Activated CD8-positive, alpha-beta memory T cell treated with anti-CD3 and anti-CD28 coated beads for 1 hour (primary cell): ENCODE data around the gene NANOS3.

Experiments used
- DNase-seq, 2 donors: peaks; one replicate each; pipeline ENCODE4 v3.0.0-alpha.2; 2020; ENCODE audit warnings: low read depth in 1 of 2; ENCODE audit errors: extremely low read depth in 1 of 2

NANOS3 gene

GRCh38 chr19:13876834-13877233, at the start of gene NANOS3:
TSS of gene NANOS3 (plus strand) at chr19:13877134. CDS start at chr19:13877249, 115 bp downstream.
- DNase-seq, result no peak

DNA sequence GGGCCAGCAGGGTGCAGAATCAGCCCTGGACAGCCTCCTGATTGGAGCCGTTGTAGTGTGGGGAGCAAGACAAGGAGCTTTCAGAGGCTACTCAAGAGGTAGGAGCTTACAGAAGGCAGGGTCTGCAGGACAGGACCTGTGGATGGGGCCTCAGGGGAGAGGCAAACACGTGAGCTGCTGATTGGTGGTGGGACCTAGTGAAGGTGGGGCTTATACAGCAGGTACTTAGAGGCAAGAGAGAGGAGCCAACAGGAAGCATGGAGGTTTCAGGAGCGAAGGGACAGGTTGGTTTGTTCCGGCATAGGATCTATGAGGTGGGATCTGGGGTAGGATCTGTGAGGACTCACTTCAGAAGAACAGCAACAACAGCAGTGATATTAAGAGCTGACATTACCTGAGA, 49.3 kb upstream of the NANOS3 start:
- no peak for DNase-seq

GRCh38 chr19:13830114-13830740, 46.7 kb upstream of the NANOS3 start:
- DNase-seq, result no peak

DNA sequence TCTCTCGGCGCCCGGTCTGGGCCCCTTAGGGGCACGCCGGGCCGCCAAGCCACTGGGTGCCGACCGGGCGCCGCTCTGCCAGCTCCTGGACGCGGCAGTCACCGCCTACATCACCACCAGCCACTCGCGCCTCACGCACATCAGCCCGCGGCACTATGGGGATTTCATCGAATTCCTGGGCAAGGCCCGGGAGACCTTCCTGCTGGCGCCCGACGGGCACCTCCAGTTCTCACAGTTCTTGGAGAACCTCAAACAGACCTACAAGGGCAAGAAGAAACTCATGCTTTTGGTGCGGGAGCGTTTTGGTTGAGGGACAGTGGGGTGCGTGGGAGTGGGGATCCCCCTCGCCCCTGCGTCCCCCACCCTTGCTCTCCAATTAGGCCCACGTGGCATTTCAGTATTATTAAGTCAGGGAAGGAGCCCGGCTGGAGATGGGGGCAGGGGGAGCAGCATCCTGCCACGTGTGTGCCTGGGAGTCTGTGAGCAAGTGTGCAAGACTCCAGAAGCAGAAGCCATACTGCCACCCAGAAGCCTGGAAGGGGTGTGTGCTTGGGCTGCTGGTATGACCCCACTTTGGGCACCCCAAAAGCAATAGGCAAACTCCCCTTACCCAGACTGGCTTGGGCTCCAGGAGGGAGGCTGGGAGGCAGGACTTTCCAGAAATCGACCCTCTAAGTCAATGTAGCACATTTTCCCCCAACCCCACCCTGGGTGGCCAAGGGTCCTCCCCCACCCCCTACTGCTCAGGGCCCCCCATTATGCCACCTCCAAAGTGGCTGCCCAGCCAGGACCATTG, 46.0 kb upstream of the NANOS3 start:
- no peak for DNase-seq

- no peak for DNase-seq
Measured at GRCh38 chr19:13831537-13832467, 45.1 kb upstream of the NANOS3 start.

GRCh38 chr19:13833330-13834243, 43.3 kb upstream of the NANOS3 start:
- peak; percentile 84 to 85 for DNase-seq

GRCh38 chr19:13834244-13835069, 42.5 kb upstream of the NANOS3 start:
- no peak for DNase-seq

DNA sequence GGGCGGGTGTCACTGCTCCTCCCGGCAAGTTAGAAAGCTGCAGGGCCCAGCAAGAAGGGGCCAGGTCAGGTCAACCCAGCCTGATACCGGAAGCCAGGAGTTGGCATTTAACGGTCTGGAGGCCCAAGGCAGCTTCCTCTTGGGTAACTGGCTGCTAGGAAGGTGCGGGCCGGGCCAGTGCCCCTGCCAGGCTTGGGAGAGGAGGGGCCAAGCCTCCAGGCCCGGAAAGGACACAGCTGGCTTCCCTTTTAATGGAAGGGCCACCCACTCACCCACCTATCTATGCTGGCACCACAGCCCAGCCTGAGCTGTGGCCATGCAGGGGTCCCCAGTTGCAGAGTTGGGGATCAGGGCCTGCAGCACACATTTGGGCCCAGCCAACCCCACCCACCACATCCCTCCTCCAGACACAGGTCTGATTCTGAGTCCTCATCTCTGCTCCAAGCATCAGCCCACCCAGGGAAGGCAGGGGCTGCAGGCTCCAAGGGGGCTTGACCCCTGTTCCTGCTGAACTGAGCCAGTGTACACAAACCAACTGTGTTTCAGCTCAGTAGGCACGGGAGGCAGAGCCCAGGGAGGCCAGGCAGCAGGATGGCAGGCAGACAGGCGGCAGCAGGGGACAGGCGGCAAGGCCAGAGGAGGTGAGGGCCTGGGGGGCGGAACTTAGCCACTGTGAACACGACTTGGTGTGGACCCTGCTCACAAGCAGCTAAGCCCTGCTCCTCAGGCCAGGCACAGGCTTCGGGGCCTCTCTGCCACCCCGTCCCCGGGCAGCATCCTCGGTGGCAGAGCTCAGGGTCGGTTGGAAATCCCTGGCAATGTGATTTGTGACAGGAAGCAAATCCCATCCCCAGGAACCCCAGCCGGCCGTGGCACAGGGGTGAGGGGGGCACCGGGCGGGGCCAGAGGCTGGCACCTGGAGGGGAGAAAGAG, 40.9 kb upstream of the NANOS3 start:
- DNase-seq, result no peak

DNA sequence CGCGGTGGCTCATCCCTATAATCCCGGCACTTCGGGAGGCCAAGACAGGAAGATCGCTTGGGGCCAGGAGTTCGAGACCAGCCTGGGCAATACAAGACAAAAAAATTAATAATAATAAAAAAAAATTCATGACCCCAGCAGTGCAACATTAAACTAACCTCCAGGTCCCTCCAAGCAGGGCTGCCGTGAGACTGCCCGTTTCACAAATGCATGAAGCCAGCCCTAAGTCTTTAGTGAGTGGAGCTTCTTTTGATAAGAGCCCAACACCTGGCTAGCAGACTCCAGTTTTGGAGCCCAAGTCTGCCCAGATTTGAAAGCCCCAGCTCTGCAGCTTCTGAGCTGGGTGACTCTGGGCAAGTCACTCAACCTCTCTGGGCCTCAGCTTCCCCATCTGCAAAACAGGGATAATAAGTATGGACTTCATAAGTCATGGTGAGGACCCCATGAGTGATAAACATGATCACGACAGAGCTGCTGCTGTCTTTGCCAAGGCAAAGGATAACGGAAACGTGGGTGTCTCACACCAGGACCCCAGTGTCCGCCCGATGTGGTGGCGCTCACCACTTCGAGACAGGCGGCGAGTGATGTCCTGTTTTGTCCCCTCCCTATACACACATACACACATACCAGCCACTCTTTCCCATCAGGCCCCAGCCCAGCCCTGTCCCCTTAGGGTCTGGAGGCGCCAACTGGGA, 38.4 kb upstream of the NANOS3 start:
- DNase-seq, result no peak

DNA sequence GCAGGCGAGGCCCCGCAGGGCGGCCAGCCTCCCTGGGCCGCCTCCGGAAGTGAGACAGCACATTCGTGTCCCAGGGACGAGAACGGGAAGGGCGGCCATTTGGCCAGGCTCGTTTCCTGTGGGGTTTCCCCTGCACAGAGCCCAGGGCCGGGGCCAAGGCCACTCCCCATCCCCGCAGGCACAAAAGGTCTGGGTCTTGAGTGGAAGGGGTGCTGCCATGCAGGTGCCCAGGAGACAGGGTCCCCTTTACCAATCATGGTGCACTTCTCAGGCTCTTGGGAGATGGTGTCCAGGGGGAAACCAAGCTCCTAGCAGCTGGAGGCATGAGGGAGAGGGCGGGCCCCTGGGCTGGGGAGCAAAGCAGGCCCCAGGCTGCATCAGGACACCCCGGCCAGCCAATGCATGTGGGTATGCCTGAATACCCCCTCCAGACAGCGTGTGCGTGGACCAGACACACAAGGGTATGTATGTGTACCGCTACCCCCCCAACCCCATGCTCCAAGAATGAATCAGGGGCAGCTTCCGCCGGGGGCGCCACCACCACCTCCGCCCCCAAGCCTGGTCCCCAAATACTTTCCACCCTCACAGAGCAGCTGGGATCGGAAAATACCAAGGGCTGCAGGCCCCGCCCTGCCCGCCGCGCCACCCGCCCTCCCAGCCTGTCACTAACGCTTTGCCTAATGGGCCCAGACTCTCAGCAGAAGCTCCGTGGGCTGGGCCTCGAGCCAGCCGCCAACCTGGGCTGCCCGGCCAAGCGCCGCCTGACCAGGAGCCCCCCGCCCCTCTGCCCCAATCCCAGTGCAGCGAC, 37.6 kb upstream of the NANOS3 start:
- peak; percentile 70 to 79 for DNase-seq

DNA sequence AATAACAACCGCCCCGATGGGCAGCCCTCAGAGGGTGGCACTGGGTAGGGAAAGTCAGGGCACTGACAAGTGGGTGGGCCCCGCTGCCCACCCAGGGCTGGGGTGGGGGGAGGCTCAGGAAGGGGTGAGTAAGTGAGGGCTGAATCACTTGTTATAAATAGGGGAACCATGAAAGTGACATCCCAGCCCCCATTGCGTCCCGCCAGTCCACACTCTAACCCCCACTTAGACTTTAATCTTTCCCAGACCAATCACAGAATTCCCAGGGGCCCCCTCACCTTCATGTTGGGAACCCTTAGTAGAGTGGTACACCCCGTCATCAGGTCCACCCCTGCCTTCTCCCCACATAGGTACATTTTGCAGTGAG, 37.0 kb upstream of the NANOS3 start:
- no peak for DNase-seq

- DNase-seq, result no peak
Measured at GRCh38 chr19:13840305-13841085, 36.4 kb upstream of the NANOS3 start.

- no peak for DNase-seq
Measured at GRCh38 chr19:13841086-13841961, 35.6 kb upstream of the NANOS3 start.

- DNase-seq, result no peak
Measured at GRCh38 chr19:13841962-13842290, 35.0 kb upstream of the NANOS3 start.

GRCh38 chr19:13842291-13843103, 34.4 kb upstream of the NANOS3 start:
- DNase-seq, result peak in 1 of 2 donors; percentile 71
